HCEC 1CT (cell line): Measurements from ENCODE around the gene SPARC.
A peak's percentile ranks its signal among the peaks of the same experiment; 100 is the strongest.

Experiments used
- DNase-seq: peaks from one replicate; pipeline ENCODE4 v3.0.0-alpha.2; 2017

The SPARC gene

GRCh38 chr5:151657114-151657513, 29.6 kb downstream of the SPARC start:
- no peak for DNase-seq

- no peak for DNase-seq
Observed at GRCh38 chr5:151656311-151656710, 30.4 kb downstream of the SPARC start.

- peak; percentile 59 for DNase-seq
Observed at GRCh38 chr5:151651997-151652645, 34.6 kb downstream of the SPARC start.

GRCh38 chr5:151648988-151649387, 37.7 kb downstream of the SPARC start:
- no peak for DNase-seq

- no peak for DNase-seq
Observed at GRCh38 chr5:151648089-151648488, 38.6 kb downstream of the SPARC start.

- no peak for DNase-seq
Observed at GRCh38 chr5:151647320-151647861, 39.3 kb downstream of the SPARC start.

- DNase-seq = no peak
Observed at GRCh38 chr5:151646334-151646733, 40.4 kb downstream of the SPARC start.

- no peak for DNase-seq
Observed at GRCh38 chr5:151643388-151643787, 43.3 kb downstream of the SPARC start.

- no peak for DNase-seq
Observed at GRCh38 chr5:151642472-151643140, 44.1 kb downstream of the SPARC start.

- DNase-seq = no peak
Observed at GRCh38 chr5:151638619-151639018, 48.1 kb downstream of the SPARC start.

GRCh38 chr5:151637676-151638075, 49.0 kb downstream of the SPARC start:
- DNase-seq = no peak

- no peak for DNase-seq
Observed at GRCh38 chr5:151633892-151634291, 52.8 kb downstream of the SPARC start.

GRCh38 chr5:151632941-151633340, 53.8 kb downstream of the SPARC start:
- DNase-seq = no peak

GRCh38 chr5:151632524-151632923, 54.2 kb downstream of the SPARC start:
- no peak for DNase-seq

GRCh38 chr5:151631941-151632340, 54.8 kb downstream of the SPARC start:
- no peak for DNase-seq

GRCh38 chr5:151630088-151630487, 56.6 kb downstream of the SPARC start:
- DNase-seq = peak; percentile 30

- no peak for DNase-seq
Observed at GRCh38 chr5:151628112-151628823, 58.4 kb downstream of the SPARC start.

GRCh38 chr5:151627650-151628049, 59.1 kb downstream of the SPARC start:
- DNase-seq = no peak

- no peak for DNase-seq
Observed at GRCh38 chr5:151625285-151625684, 61.4 kb downstream of the SPARC start.

GRCh38 chr5:151624476-151624875, 62.2 kb downstream of the SPARC start:
- no peak for DNase-seq

- peak; percentile 9 for DNase-seq
Observed at GRCh38 chr5:151622367-151623088, 64.2 kb downstream of the SPARC start.

GRCh38 chr5:151620461-151620840, 66.3 kb downstream of the SPARC start:
- no peak for DNase-seq

- no peak for DNase-seq
Observed at GRCh38 chr5:151619812-151620460, 66.8 kb downstream of the SPARC start.
